ENCODE results near the gene LARP1.

DNA sequence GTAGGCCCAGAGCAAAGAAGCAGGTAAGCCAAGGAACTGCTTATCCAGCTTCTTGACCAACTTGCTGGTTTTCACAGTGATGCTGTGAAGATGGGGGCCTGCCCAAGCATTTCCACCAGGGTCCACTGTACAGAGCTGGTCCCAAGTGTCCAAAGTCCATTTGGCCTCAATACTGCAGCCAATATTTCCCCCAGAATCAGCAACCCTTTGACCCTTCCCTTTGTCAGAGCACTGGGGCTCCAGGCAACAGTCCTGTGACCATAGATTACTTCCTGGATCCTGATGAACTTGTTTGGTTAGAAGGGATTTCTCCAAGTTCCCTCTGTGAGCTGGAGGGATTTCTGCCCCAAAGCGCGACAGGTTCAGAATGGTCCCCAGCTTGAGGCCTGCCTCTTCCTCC lies 68.9 kb downstream of the LARP1 start:
- TF ChIP-seq, protein P1, sequence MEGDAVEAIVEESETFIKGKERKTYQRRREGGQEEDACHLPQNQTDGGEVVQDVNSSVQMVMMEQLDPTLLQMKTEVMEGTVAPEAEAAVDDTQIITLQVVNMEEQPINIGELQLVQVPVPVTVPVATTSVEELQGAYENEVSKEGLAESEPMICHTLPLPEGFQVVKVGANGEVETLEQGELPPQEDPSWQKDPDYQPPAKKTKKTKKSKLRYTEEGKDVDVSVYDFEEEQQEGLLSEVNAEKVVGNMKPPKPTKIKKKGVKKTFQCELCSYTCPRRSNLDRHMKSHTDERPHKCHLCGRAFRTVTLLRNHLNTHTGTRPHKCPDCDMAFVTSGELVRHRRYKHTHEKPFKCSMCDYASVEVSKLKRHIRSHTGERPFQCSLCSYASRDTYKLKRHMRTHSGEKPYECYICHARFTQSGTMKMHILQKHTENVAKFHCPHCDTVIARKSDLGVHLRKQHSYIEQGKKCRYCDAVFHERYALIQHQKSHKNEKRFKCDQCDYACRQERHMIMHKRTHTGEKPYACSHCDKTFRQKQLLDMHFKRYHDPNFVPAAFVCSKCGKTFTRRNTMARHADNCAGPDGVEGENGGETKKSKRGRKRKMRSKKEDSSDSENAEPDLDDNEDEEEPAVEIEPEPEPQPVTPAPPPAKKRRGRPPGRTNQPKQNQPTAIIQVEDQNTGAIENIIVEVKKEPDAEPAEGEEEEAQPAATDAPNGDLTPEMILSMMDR (IDR thresholded peaks at IDR 0.05) = no peak
- no peak for TF ChIP-seq POLR2AphosphoS5 (IDR thresholded peaks at IDR 0.05)
